Trophoblast cell (in vitro differentiated cells and primary cell): ENCODE results near the gene RPL36AL.
"Not testable (repeated sequence)": the region's sequence is repeated elsewhere in the genome, so short reads cannot be mapped to it uniquely, and the experiment has no call there.

Experiments used
- DNase-seq, 2 donors: peaks; one replicate each; pipeline ENCODE4 v3.0.0-alpha.2; 2016
- H2AFZ ChIP-seq: 2 replicates; pipeline ENCODE4 v1.6.1; 2013; ENCODE audit warnings: low read length, moderate library complexity, mild to moderate bottlenecking; ENCODE audit not compliant: insufficient read depth, poor library complexity
- H2AK5ac ChIP-seq: 2 replicates; pipeline ENCODE4 v1.6.1; 2013; ENCODE audit warnings: mild to moderate bottlenecking, low read length
- H2BK120ac ChIP-seq: 2 replicates; pipeline ENCODE4 v1.6.1; 2013; ENCODE audit warnings: low read length, mild to moderate bottlenecking, moderate library complexity; ENCODE audit not compliant: insufficient read depth, poor library complexity
- H2BK12ac ChIP-seq: 2 replicates; pipeline ENCODE4 v1.6.1; 2013; ENCODE audit warnings: mild to moderate bottlenecking, low read length, moderate library complexity
- H2BK5ac ChIP-seq: 2 replicates; pipeline ENCODE4 v1.6.1; 2013; ENCODE audit warnings: low read length, low read depth, moderate library complexity, mild to moderate bottlenecking; ENCODE audit not compliant: poor library complexity
- H3K14ac ChIP-seq: 2 replicates; pipeline ENCODE4 v1.6.1; 2013; ENCODE audit warnings: mild to moderate bottlenecking, low read length
- H3K18ac ChIP-seq: 2 replicates; pipeline ENCODE4 v1.6.1; 2013; ENCODE audit warnings: mild to moderate bottlenecking, low read length
- H3K23ac ChIP-seq: 2 replicates; pipeline ENCODE4 v1.6.1; 2013; ENCODE audit warnings: low read length
- H3K27ac ChIP-seq: 2 replicates; pipeline ENCODE4 v1.5.1; 2013; ENCODE audit warnings: low read depth, mild to moderate bottlenecking, inconsistent platforms, low read length, moderate library complexity
- H3K27me3 ChIP-seq: 2 replicates; pipeline ENCODE4 v1.6.1; 2013; ENCODE audit warnings: inconsistent platforms, mild to moderate bottlenecking, low read length, moderate library complexity; ENCODE audit not compliant: insufficient read depth
- H3K36me3 ChIP-seq, 2 experiments: 1 replicate in 1 of 2; 2 replicates in 1 of 2; pipeline ENCODE4 v1.6.1; 2013; ENCODE audit warnings: low read length in 2 of 2, mild to moderate bottlenecking in 2 of 2, moderate library complexity in 1 of 2; ENCODE audit not compliant: insufficient read depth in 2 of 2, control insufficient read depth in 1 of 2
- H3K4ac ChIP-seq: 2 replicates; pipeline ENCODE4 v1.6.1; 2013; ENCODE audit warnings: low read depth, mild to moderate bottlenecking, low read length, moderate library complexity
- H3K4me1 ChIP-seq, 2 experiments: 1 replicate in 1 of 2; 2 replicates in 1 of 2; pipeline ENCODE4 v1.6.1; 2013; ENCODE audit warnings: low read length in 2 of 2, mild to moderate bottlenecking in 2 of 2, moderate library complexity in 1 of 2; ENCODE audit not compliant: insufficient read depth in 2 of 2, control insufficient read depth in 1 of 2
- H3K4me2 ChIP-seq: 2 replicates; pipeline ENCODE4 v1.6.1; 2013; ENCODE audit warnings: inconsistent platforms, mild to moderate bottlenecking, low read length, moderate library complexity
- H3K4me3 ChIP-seq: 2 replicates; pipeline ENCODE4 v1.5.1; 2013; ENCODE audit warnings: mild to moderate bottlenecking, low read depth, low read length, inconsistent platforms
- H3K79me1 ChIP-seq: one replicate; pipeline ENCODE4 v1.6.1; 2013; ENCODE audit warnings: low read length
- H3K79me2 ChIP-seq: 2 replicates; pipeline ENCODE4 v1.6.1; 2013; ENCODE audit warnings: low read length, mild to moderate bottlenecking; ENCODE audit not compliant: control insufficient read depth, insufficient read depth, poor library complexity
- H3K9ac ChIP-seq: 2 replicates; pipeline ENCODE4 v1.6.1; 2013; ENCODE audit warnings: mild to moderate bottlenecking, low read length
- H3K9me3 ChIP-seq: 2 replicates; pipeline ENCODE4 v1.6.1; 2013; ENCODE audit warnings: low read depth, mild to moderate bottlenecking, control low read depth, inconsistent platforms, low read length; ENCODE audit not compliant: insufficient read depth
- H4K12ac ChIP-seq: 2 replicates; pipeline ENCODE4 v1.6.1; 2013; ENCODE audit warnings: low read depth, mild to moderate bottlenecking, low read length, moderate library complexity
- H4K8ac ChIP-seq: 2 replicates; pipeline ENCODE4 v1.6.1; 2013; ENCODE audit warnings: low read depth, mild to moderate bottlenecking, low read length, moderate library complexity
- H4K91ac ChIP-seq: one replicate; pipeline ENCODE4 v1.6.1; 2013; ENCODE audit warnings: low read depth, mild to moderate bottlenecking, low read length, moderate library complexity
- WGBS: extraction: QIAGEN DNeasy Blood & Tissue Kit; methylation state at CpG from one replicate; pipeline ENCODE4 v1.1.7; 2013; ENCODE audit warnings: missing lambda C conversion rate; ENCODE audit not compliant: insufficient read length, insufficient coverage; ENCODE audit errors: extremely low coverage; 5-methylcytosine and 5-hydroxymethylcytosine counted together

The RPL36AL gene

DNA sequence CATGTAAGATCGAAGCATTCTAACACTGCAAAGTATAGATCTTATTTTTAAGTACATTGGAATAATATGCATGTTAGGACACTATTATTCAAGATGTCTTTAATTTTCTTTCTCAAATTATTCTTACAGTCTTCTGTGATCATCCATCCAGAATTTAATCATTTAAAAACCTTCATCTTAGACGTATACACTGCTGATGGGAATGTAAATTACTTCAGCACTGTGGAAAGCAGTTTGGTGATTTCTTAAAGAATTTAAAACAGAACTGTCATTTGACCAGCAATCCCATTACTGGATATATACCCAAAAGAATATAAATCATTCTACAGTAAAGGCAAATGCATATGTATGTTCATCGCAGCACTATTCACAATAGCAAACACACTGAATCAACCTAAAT, 31.0 kb downstream of the RPL36AL start:
- H3K36me3 ChIP-seq: peaks cover 1 to 2% of the 10 kb centered on the region in 2 experiments
- H2AK5ac ChIP-seq: no peak overlapping the region
- H3K23ac ChIP-seq: no peak overlapping the region
- no peak overlapping the region for H2AFZ ChIP-seq
- no CpG with 5 or more reads among the region's 3 CpGs for WGBS
- no peak overlapping the region for H2BK12ac ChIP-seq
- H4K91ac ChIP-seq: no peak overlapping the region
- H4K12ac ChIP-seq: no peak overlapping the region
- H3K14ac ChIP-seq: no peak overlapping the region
- H3K27ac ChIP-seq: no peak overlapping the region
- H3K79me2 ChIP-seq: peaks cover 11% of the 10 kb centered on the region
- H3K9me3 ChIP-seq: no peaks in the 10 kb centered on the region
- peaks cover 7% of the 10 kb centered on the region for H3K79me1 ChIP-seq
- H3K4ac ChIP-seq: no peak overlapping the region
- H3K4me1 ChIP-seq: peaks cover 0 to 2% of the 10 kb centered on the region in 2 experiments
- no peak overlapping the region for H3K9ac ChIP-seq
- H2BK120ac ChIP-seq: no peak overlapping the region
- H2BK5ac ChIP-seq: no peak overlapping the region
- H3K4me2 ChIP-seq: no peak overlapping the region
- H4K8ac ChIP-seq: no peak overlapping the region
- DNase-seq: no peak
- H3K4me3 ChIP-seq: no peak overlapping the region
- no peak overlapping the region for H3K18ac ChIP-seq
- no peaks in the 10 kb centered on the region for H3K27me3 ChIP-seq

DNA sequence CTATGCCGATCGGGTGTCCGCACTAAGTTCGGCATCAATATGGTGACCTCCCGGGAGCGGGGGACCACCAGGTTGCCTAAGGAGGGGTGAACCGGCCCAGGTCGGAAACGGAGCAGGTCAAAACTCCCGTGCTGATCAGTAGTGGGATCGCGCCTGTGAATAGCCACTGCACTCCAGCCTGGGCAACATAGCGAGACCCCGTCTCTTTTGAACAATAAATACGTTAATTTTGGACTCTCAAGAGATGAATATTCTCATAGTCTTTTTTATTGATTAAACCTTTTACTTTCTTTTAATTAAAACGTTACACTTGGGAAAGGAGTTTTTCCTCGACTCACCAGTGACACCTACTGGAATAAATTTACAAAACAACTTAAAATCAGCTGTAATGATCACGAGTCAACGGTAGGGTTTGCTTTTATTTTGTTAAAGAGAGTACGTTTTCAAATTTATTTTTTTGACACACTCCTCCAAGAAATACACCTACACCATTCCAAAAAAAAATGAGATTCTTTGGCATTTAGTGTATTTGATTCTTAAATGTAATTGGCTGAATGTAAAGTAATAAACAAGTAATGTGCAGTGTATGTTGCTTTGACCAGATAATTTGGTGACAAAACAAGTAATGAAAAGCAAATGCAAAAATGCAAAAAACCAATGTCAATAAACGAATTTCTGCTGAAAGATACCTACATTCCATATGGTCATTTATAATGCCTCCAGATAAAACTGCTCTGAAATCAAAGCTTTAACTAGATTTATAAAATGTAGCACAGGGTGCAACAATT, 33.6 kb downstream of the RPL36AL start:
- Histone ChIP-seq H3K18ac (no peak overlapping the region), H3K79me2 (peaks cover 16% of the 10 kb centered on the region), H2AFZ (no peak overlapping the region), H3K27ac (no peak overlapping the region), H2BK12ac (no peak overlapping the region), H2BK120ac (no peak overlapping the region), H4K91ac (no peak overlapping the region), H4K8ac (no peak overlapping the region), H3K79me1 (peaks cover 7% of the 10 kb centered on the region), H3K4ac (no peak overlapping the region), H3K23ac (no peak overlapping the region), H3K9ac (no peak overlapping the region), H3K4me2 (no peak overlapping the region), H3K27me3 (no peaks in the 10 kb centered on the region), H3K36me3 (peaks cover 14 to 17% of the 10 kb centered on the region in 2 experiments), H3K4me3 (no peak overlapping the region), H3K14ac (no peak overlapping the region), H2BK5ac (no peak overlapping the region), H4K12ac (no peak overlapping the region), H3K4me1 (peaks cover 0 to 7% of the 10 kb centered on the region in 2 experiments), H2AK5ac (no peak overlapping the region), H3K9me3 (no peaks in the 10 kb centered on the region)
- DNase-seq: peak; percentile 25 to 96
- no CpG with 5 or more reads among the region's 21 CpGs for WGBS

DNA sequence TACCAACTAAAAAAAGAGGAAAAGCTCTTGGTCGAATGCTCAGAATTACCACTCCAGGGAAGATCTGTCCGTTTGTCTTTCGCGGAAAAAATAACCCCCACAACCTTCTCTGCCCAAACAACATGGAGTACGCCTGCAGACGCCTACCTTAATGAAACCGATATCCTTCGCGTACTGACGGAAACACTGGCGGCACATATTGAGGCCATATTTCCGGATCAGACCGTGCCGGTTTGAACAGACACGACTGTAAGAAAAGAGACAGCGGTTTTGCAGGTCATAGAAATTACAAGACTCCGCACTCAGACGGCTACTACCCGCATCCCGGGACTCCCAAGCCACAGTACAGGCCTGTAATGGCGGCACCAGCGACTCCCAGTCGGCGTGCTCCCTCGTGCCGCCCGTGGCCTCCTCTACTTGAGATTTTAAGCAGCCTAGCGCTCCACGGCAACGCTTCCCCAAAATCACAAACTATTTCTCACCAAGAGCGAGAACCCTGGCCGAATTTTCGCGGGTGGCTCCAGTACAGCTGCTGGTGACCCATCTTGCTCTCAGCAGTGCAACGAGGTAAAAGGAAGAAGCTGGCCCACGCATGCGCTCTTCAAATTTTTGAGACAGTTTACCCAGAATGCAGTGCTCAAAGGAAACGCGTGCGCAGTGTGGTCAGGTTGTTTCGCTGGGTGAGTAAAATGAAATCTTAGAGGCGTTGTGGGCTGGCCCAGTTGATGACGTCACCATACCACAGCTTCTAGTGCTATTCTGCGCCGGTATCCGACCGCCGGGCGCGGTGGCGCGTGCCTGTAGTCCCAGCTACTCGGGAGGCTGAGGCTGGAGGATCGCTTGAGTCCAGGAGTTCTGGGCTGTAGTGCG, 34.4 kb downstream of the RPL36AL start, which contains the start of gene RPS29:
RPS29 (minus strand) TSS at position 578 of the 870 bp plus-strand sequence; CDS start at position 544, 34 bp downstream.
- Histone ChIP-seq H3K27ac (peak within 1 kb of the TSS; percentile 76), H4K12ac (peak within 1 kb of the TSS; percentile 76), H3K9me3 (no peaks in the 10 kb centered on the region), H2AK5ac (peak within 1 kb of the TSS; percentile 67), H3K27me3 (no peaks in the 10 kb centered on the region), H2BK5ac (peak within 1 kb of the TSS; percentile 89), H3K14ac (peak within 1 kb of the TSS; percentile 86), H2BK120ac (peak within 1 kb of the TSS; percentile 87), H3K4me3 (peak within 1 kb of the TSS; percentile 98), H3K79me1 (peaks cover 7% of the 10 kb centered on the region), H2BK12ac (no peak within 1 kb of the TSS), H3K9ac (peak within 1 kb of the TSS; percentile 100), H3K18ac (peak within 1 kb of the TSS; percentile 87), H2AFZ (peak within 1 kb of the TSS; percentile 30), H3K4me1 (peaks cover 0 to 7% of the 10 kb centered on the region in 2 experiments), H4K91ac (peak within 1 kb of the TSS; percentile 92), H4K8ac (peak within 1 kb of the TSS; percentile 89), H3K23ac (peak within 1 kb of the TSS; percentile 85), H3K79me2 (peaks cover 16% of the 10 kb centered on the region), H3K4me2 (peak within 1 kb of the TSS; percentile 56), H3K4ac (peak within 1 kb of the TSS; percentile 100), H3K36me3 (peaks cover 14 to 17% of the 10 kb centered on the region in 2 experiments)
- peak; percentile 100 for DNase-seq
- WGBS: no CpG with 5 or more reads among the region's 55 CpGs

DNA sequence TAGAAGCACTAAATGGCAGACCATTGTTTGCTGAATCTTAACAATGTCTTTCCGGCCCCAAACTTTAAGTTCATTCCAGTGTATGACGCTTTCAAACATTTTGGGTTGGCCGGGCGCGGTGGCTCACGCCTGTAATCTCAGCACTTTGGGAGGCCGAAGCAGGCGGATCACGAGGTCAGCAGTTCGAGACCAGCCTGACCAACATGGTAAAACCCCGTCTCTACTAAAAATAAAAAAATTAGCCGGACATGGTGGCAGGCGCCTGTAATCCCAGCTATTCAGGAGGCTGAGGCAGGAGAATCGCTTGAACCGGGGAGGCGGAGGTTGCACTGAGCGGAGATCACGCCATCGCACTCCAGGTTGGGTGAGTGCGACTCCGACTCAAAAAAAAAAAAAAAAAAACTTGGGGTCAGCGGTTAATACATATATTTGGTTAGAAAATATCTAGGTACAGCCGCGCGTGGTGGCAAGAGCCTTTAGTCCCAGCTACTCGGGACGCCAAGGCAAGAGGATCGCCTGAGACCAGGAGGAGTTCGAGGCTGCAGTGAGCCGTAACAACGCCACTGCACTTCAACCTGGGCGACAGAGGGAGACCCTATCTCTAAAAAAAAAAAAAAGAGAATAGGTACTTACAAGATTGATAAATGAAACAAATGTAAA, 35.3 kb downstream of the RPL36AL start:
- not testable (repeated sequence) for H3K4me1 ChIP-seq, H3K23ac ChIP-seq, H3K9me3 ChIP-seq, H2AFZ ChIP-seq, H3K27ac ChIP-seq, H2AK5ac ChIP-seq, H3K27me3 ChIP-seq, H3K79me1 ChIP-seq, H2BK5ac ChIP-seq, H3K14ac ChIP-seq, H2BK12ac ChIP-seq, H4K91ac ChIP-seq, H3K18ac ChIP-seq
- peak overlapping the region; percentile 56 for H3K4me2 ChIP-seq
- peak in 1 of 2 donors; percentile 24 for DNase-seq
- peak overlapping the region; percentile 78 for H3K4me3 ChIP-seq
- peak overlapping the region; percentile 56 for H2BK120ac ChIP-seq
- peaks cover 16% of the 10 kb centered on the region for H3K79me2 ChIP-seq
- no CpG with 5 or more reads among the region's 32 CpGs for WGBS
- peak overlapping the region; percentile 36 for H4K12ac ChIP-seq
- peak overlapping the region; percentile 100 for H3K4ac ChIP-seq
- peaks cover 14 to 17% of the 10 kb centered on the region in 2 experiments for H3K36me3 ChIP-seq
- H3K9ac ChIP-seq: peak overlapping the region; percentile 71
- peak overlapping the region; percentile 77 for H4K8ac ChIP-seq
